HepG2 (cell line): ENCODE measurements around the gene ECPAS. TPM values are rescaled to one million over a fixed set of nuclear protein-coding genes. Genes with fewer than 3 reads are reported as not detected.

Experiments used
- FOXA3 ChIP-seq: IDR thresholded peaks from 2 replicates; pipeline ENCODE4 v1.6.1; 2016; ENCODE audit warnings: missing genetic modification reagents, missing compliant biosample characterization
- IKZF1 ChIP-seq: fragments of 450-650 bp; IDR thresholded peaks from 2 replicates; pipeline ENCODE4 v1.7.1; 2016
- IKZF5 ChIP-seq: IDR thresholded peaks from 2 replicates; pipeline ENCODE4 v1.6.1; 2018; ENCODE audit warnings: missing genetic modification reagents, mild to moderate bottlenecking, missing compliant biosample characterization
- JUN ChIP-seq: sonication (generic); formaldehyde crosslinking; IDR thresholded peaks from 2 replicates; pipeline ENCODE4 v1.4.0; 2020; ENCODE audit warnings: mild to moderate bottlenecking, missing genetic modification reagents
- KDM4B ChIP-seq: sonication (generic); formaldehyde crosslinking; IDR thresholded peaks from 2 replicates; pipeline ENCODE4 v1.4.0; 2020; ENCODE audit warnings: missing genetic modification reagents
- KDM5B ChIP-seq: sonication (generic); formaldehyde crosslinking; IDR thresholded peaks from 2 replicates; pipeline ENCODE4 v1.4.0; 2020; ENCODE audit warnings: missing genetic modification reagents, mild to moderate bottlenecking, borderline replicate concordance
- MAFK ChIP-seq, 2 experiments: IDR thresholded peaks in 1 of 2; conservative IDR thresholded peaks in 1 of 2; 2 replicates each; pipeline ENCODE4 v1.6.1; 2011; ENCODE audit warnings: improper control_type of control experiment in 2 of 2, low read length in 2 of 2
- MBD4 ChIP-seq: IDR thresholded peaks from 2 replicates; pipeline ENCODE4 v1.6.1; 2012; ENCODE audit warnings: low read length, inconsistent platforms, borderline replicate concordance
- SNAPC5 ChIP-seq: sonication (generic); formaldehyde crosslinking; IDR thresholded peaks from 2 replicates; pipeline ENCODE4 v1.8.1; 2023; ENCODE audit warnings: mild to moderate bottlenecking, missing genetic modification reagents, borderline replicate concordance
- ZNF20 ChIP-seq: sonication (generic); formaldehyde crosslinking; IDR thresholded peaks from 2 replicates; pipeline ENCODE4 v1.4.0; 2020; ENCODE audit warnings: mild to moderate bottlenecking, moderate library complexity, missing genetic modification reagents
- ZNF251 ChIP-seq: sonication (generic); formaldehyde crosslinking; IDR thresholded peaks from 2 replicates; pipeline ENCODE4 v1.9.0; 2021; ENCODE audit warnings: mild to moderate bottlenecking, missing genetic modification reagents
- ZNF326 ChIP-seq: sonication (generic); formaldehyde crosslinking; IDR thresholded peaks from 2 replicates; pipeline ENCODE4 v1.4.0; 2020; ENCODE audit warnings: missing genetic modification reagents, borderline replicate concordance
- ZNF569 ChIP-seq: sonication (generic); formaldehyde crosslinking; IDR thresholded peaks from 2 replicates; pipeline ENCODE4 v1.5.0; 2020; ENCODE audit warnings: mild to moderate bottlenecking, missing genetic modification reagents, moderate library complexity, borderline replicate concordance
- polyA plus RNA-seq, 8 experiments: library from polyadenylated mRNA; depleted of rRNA in 3 of 8; stranded (reverse) in 7 of 8; unstranded in 1 of 8; fragments of >200 nt; fragmentation: Illumina TruSeq in 4 of 8; extraction: Trizol in 4 of 8; gene quantifications; 2 replicates each; pipeline versions ENCODE4 v1.2.1 to v1.2.3, GENCODE V29; 2011 to 2016; ENCODE audit warnings: low read depth in 4 of 8, missing spikeins in 1 of 8, mixed read lengths in 1 of 8; ENCODE audit not compliant: insufficient read depth in 1 of 8
- total RNA-seq, 5 experiments: library from RNA; depleted of rRNA; stranded (reverse); fragments of >200 nt; fragmentation: Illumina TruSeq; extraction: Trizol; gene quantifications; 2 replicates each; pipeline ENCODE4 v1.2.3, GENCODE V29; 2016; ENCODE audit warnings: low read depth in 1 of 5
- TF ChIP-seq, protein P1 (sequence below): sonication (generic); formaldehyde crosslinking; IDR thresholded peaks from 2 replicates; pipeline ENCODE4 v1.4.0; 2020; ENCODE audit warnings: mild to moderate bottlenecking, missing genetic modification reagents
- TF ChIP-seq, protein P2 (sequence below): sonication (generic); formaldehyde crosslinking; IDR thresholded peaks from 2 replicates; pipeline ENCODE4 v1.4.0; 2020; ENCODE audit warnings: mild to moderate bottlenecking, missing genetic modification reagents
- TF ChIP-seq, protein P3 (sequence below): sonication (generic); formaldehyde crosslinking; IDR thresholded peaks from 2 replicates; pipeline ENCODE4 v1.5.1; 2020; ENCODE audit warnings: mild to moderate bottlenecking, missing genetic modification reagents, moderate library complexity
- TF ChIP-seq, protein P4 (sequence below): sonication (generic); formaldehyde crosslinking; IDR thresholded peaks from 2 replicates; pipeline ENCODE4 v1.5.0; 2020; ENCODE audit warnings: mild to moderate bottlenecking, missing genetic modification reagents

The ECPAS gene
- total and polyA plus RNA-seq, 2 of the 13 experiments (the other 11 are each of a cell fraction or from before 2014, with no cell fraction given) = 35.3 to 58.0 TPM

GRCh38 chr9:111349766-111350165 lies 134.4 kb downstream of the ECPAS start (continued):
- TF ChIP-seq, protein P1, sequence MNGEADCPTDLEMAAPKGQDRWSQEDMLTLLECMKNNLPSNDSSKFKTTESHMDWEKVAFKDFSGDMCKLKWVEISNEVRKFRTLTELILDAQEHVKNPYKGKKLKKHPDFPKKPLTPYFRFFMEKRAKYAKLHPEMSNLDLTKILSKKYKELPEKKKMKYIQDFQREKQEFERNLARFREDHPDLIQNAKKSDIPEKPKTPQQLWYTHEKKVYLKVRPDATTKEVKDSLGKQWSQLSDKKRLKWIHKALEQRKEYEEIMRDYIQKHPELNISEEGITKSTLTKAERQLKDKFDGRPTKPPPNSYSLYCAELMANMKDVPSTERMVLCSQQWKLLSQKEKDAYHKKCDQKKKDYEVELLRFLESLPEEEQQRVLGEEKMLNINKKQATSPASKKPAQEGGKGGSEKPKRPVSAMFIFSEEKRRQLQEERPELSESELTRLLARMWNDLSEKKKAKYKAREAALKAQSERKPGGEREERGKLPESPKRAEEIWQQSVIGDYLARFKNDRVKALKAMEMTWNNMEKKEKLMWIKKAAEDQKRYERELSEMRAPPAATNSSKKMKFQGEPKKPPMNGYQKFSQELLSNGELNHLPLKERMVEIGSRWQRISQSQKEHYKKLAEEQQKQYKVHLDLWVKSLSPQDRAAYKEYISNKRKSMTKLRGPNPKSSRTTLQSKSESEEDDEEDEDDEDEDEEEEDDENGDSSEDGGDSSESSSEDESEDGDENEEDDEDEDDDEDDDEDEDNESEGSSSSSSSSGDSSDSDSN (CRISPR knock-in tag) = no peak
- no peak for TF ChIP-seq ZNF569 (CRISPR knock-in tag)
- peak; percentile 99 for TF ChIP-seq FOXA3
- no peak for TF ChIP-seq JUN
- no peak for TF ChIP-seq ZNF251
- peak; percentile 58; the same call in 1 of the 2 replicates for TF ChIP-seq MBD4
- TF ChIP-seq, protein P2, sequence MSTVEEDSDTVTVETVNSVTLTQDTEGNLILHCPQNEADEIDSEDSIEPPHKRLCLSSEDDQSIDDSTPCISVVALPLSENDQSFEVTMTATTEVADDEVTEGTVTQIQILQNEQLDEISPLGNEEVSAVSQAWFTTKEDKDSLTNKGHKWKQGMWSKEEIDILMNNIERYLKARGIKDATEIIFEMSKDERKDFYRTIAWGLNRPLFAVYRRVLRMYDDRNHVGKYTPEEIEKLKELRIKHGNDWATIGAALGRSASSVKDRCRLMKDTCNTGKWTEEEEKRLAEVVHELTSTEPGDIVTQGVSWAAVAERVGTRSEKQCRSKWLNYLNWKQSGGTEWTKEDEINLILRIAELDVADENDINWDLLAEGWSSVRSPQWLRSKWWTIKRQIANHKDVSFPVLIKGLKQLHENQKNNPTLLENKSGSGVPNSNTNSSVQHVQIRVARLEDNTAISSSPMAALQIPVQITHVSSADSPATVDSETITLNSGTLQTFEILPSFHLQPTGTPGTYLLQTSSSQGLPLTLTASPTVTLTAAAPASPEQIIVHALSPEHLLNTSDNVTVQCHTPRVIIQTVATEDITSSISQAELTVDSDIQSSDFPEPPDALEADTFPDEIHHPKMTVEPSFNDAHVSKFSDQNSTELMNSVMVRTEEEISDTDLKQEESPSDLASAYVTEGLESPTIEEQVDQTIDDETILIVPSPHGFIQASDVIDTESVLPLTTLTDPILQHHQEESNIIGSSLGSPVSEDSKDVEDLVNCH = no peak
- TF ChIP-seq ZNF326 = no peak
- TF ChIP-seq IKZF5 (CRISPR knock-in tag) = no peak; the same call in 1 of the 2 replicates
- TF ChIP-seq IKZF1 = no peak
- no peak for TF ChIP-seq KDM5B (CRISPR knock-in tag)
- no peak for TF ChIP-seq ZNF20 (CRISPR knock-in tag)
- TF ChIP-seq MAFK (conservative IDR thresholded peaks at IDR 0.05 in 1 of 2, IDR thresholded peaks at IDR 0.05 in 1 of 2; ENCODE audit: low read length in 2 of 2) = peak; percentile 38 to 46; a peak in 3 of 4 replicates
- TF ChIP-seq, protein P3, sequence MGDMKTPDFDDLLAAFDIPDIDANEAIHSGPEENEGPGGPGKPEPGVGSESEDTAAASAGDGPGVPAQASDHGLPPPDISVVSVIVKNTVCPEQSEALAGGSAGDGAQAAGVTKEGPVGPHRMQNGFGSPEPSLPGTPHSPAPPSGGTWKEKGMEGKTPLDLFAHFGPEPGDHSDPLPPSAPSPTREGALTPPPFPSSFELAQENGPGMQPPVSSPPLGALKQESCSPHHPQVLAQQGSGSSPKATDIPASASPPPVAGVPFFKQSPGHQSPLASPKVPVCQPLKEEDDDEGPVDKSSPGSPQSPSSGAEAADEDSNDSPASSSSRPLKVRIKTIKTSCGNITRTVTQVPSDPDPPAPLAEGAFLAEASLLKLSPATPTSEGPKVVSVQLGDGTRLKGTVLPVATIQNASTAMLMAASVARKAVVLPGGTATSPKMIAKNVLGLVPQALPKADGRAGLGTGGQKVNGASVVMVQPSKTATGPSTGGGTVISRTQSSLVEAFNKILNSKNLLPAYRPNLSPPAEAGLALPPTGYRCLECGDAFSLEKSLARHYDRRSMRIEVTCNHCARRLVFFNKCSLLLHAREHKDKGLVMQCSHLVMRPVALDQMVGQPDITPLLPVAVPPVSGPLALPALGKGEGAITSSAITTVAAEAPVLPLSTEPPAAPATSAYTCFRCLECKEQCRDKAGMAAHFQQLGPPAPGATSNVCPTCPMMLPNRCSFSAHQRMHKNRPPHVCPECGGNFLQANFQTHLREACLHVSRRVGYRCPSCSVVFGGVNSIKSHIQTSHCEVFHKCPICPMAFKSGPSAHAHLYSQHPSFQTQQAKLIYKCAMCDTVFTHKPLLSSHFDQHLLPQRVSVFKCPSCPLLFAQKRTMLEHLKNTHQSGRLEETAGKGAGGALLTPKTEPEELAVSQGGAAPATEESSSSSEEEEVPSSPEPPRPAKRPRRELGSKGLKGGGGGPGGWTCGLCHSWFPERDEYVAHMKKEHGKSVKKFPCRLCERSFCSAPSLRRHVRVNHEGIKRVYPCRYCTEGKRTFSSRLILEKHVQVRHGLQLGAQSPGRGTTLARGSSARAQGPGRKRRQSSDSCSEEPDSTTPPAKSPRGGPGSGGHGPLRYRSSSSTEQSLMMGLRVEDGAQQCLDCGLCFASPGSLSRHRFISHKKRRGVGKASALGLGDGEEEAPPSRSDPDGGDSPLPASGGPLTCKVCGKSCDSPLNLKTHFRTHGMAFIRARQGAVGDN (CRISPR knock-in tag) = no peak
- TF ChIP-seq, protein P4, sequence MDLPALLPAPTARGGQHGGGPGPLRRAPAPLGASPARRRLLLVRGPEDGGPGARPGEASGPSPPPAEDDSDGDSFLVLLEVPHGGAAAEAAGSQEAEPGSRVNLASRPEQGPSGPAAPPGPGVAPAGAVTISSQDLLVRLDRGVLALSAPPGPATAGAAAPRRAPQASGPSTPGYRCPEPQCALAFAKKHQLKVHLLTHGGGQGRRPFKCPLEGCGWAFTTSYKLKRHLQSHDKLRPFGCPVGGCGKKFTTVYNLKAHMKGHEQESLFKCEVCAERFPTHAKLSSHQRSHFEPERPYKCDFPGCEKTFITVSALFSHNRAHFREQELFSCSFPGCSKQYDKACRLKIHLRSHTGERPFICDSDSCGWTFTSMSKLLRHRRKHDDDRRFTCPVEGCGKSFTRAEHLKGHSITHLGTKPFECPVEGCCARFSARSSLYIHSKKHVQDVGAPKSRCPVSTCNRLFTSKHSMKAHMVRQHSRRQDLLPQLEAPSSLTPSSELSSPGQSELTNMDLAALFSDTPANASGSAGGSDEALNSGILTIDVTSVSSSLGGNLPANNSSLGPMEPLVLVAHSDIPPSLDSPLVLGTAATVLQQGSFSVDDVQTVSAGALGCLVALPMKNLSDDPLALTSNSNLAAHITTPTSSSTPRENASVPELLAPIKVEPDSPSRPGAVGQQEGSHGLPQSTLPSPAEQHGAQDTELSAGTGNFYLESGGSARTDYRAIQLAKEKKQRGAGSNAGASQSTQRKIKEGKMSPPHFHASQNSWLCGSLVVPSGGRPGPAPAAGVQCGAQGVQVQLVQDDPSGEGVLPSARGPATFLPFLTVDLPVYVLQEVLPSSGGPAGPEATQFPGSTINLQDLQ = no peak
- TF ChIP-seq KDM4B (CRISPR knock-in tag) = no peak
- no peak for TF ChIP-seq SNAPC5 (CRISPR knock-in tag)
